Measurements from ENCODE around the gene PAQR6. TPM values are rescaled to one million over a fixed set of nuclear protein-coding genes. Genes with fewer than 3 reads are reported as not detected.

The PAQR6 gene
- total and polyA plus RNA-seq, 2 of the 4 experiments (the other 2 are of a cell fraction) = under 0.01 to 0.67 TPM

- Histone ChIP-seq H3K9me1 (ENCODE audit: insufficient read depth, low read length) (peaks cover 23% of the 10 kb centered on the region), H3K18ac (ENCODE audit: low read depth, low read length) (no peak overlapping the region), H3K27me3 (ENCODE audit: control insufficient read depth, insufficient read depth, low read length) (no peaks in the 10 kb centered on the region), H3K4me3 (ENCODE audit: insufficient read depth, low read depth, low read length) (no peak overlapping the region), H4K20me1 (ENCODE audit: insufficient read depth, low read length) (peaks cover 26% of the 10 kb centered on the region), H3K79me1 (ENCODE audit: low read depth in 1 of 2, low read length in 2 of 2) (peaks cover 28 to 79% of the 10 kb centered on the region in 2 experiments), H2AFZ (replicated peaks; ENCODE audit: low read length, poor library complexity) (no peak overlapping the region), H2AK5ac (ENCODE audit: low read depth, low read length) (no peak overlapping the region), H3K23ac (ENCODE audit: low read depth, low read length) (no peak overlapping the region), H4K91ac (ENCODE audit: insufficient read depth, low read depth, low read length) (no peak overlapping the region), H4K5ac (ENCODE audit: low read depth, low read length) (no peak overlapping the region), H2BK5ac (ENCODE audit: low read depth, low read length, poor library complexity, severe bottlenecking) (no peak overlapping the region), H4K8ac (ENCODE audit: low read depth in 2 of 2, low read length in 2 of 2) (no peak overlapping the region), H3K36me3 (ENCODE audit: control insufficient read depth, insufficient read depth, low read length) (peaks cover 16% of the 10 kb centered on the region), H3K9ac (ENCODE audit: low read depth, low read length) (no peak overlapping the region), H3K4me1 (ENCODE audit: control insufficient read depth, insufficient read depth, low read length) (peaks cover 3% of the 10 kb centered on the region), H2BK20ac (ENCODE audit: low read depth, low read length) (no peak overlapping the region), H3K4ac (ENCODE audit: low read depth, low read length) (no peak overlapping the region), H3K4me2 (ENCODE audit: low read depth, low read length) (no peak overlapping the region), H3K56ac (ENCODE audit: extremely low read depth, insufficient read depth, low read length) (no peak overlapping the region), H2AK9ac (replicated peaks; ENCODE audit: low read depth, low read length, poor library complexity) (no peak overlapping the region), H3K9me3 (ENCODE audit: control insufficient read depth, insufficient read depth, low read length) (no peaks in the 10 kb centered on the region), H3K14ac (replicated peaks; ENCODE audit: low read depth, low read length) (no peak overlapping the region), H3K27ac (ENCODE audit: insufficient read depth, low read length) (no peak overlapping the region), H2BK15ac (ENCODE audit: low read depth, low read length) (no peak overlapping the region), H2BK120ac (ENCODE audit: low read depth, low read length) (no peak overlapping the region)
- TF ChIP-seq, protein P1, sequence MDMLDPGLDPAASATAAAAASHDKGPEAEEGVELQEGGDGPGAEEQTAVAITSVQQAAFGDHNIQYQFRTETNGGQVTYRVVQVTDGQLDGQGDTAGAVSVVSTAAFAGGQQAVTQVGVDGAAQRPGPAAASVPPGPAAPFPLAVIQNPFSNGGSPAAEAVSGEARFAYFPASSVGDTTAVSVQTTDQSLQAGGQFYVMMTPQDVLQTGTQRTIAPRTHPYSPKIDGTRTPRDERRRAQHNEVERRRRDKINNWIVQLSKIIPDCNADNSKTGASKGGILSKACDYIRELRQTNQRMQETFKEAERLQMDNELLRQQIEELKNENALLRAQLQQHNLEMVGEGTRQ (IDR thresholded peaks at IDR 0.05; ENCODE audit: low read depth, low read length) = no peak
- TF ChIP-seq, protein P2, sequence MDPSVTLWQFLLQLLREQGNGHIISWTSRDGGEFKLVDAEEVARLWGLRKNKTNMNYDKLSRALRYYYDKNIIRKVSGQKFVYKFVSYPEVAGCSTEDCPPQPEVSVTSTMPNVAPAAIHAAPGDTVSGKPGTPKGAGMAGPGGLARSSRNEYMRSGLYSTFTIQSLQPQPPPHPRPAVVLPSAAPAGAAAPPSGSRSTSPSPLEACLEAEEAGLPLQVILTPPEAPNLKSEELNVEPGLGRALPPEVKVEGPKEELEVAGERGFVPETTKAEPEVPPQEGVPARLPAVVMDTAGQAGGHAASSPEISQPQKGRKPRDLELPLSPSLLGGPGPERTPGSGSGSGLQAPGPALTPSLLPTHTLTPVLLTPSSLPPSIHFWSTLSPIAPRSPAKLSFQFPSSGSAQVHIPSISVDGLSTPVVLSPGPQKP (IDR thresholded peaks at IDR 0.05; ENCODE audit: borderline replicate concordance, low read depth, low read length) = no peak
- no peak for TF ChIP-seq RAD21 (IDR thresholded peaks at IDR 0.05; ENCODE audit: low read length)
- TF ChIP-seq POLR2A (IDR thresholded peaks at IDR 0.05; ENCODE audit: low read depth, low read length) = no peak
- TF ChIP-seq MXI1 (IDR thresholded peaks at IDR 0.05; ENCODE audit: borderline replicate concordance, low read depth, low read length) = no peak
- no peak for TF ChIP-seq MAZ (IDR thresholded peaks at IDR 0.05; ENCODE audit: borderline replicate concordance, low read depth, low read length)
- TF ChIP-seq MAFK (IDR thresholded peaks at IDR 0.05; ENCODE audit: low read depth, low read length) = no peak
- no peak for TF ChIP-seq NFE2L2 (IDR thresholded peaks at IDR 0.05; ENCODE audit: low read depth, low read length)
- TF ChIP-seq RCOR1 (IDR thresholded peaks at IDR 0.05; ENCODE audit: insufficient replicate concordance, low read length) = no peak
- intact Hi-C loops (cut with micrococcal nuclease) = no loop called here
- ATAC-seq (ENCODE audit: low read depth) = no peak
- 90% methylated on average over 2 of the region's 5 CpGs; no CpG with 5 or more reads in 1 of the 2 experiments for WGBS, 2 experiments (ENCODE audit: extremely low coverage in 2 of 2, insufficient read length in 1 of 2)
- POLR2A ChIA-PET (ENCODE audit: unreplicated experiment) = no interaction called here
- no TSS peak for BruUV-seq (replicated peaks)
- dilution Hi-C loops (cut with HindIII; ENCODE audit: low sequenced_read_pairs, unreplicated experiment) = no loop called here
- in situ Hi-C loops (cut with MboI; ENCODE audit: low sequenced_read_pairs) = no loop called here
- CTCF ChIA-PET = interaction anchor here (0.6 kb wide), 1 partner anchor 53 kb away, joined by 3 read pairs; no protein-coding TSS in a partner anchor
- DNase-seq = no peak
These were observed 49.0 kb downstream of the PAQR6 start for GRCh38 chr1:156198831-156199349.
